ENCODE data around the gene DGCR8.

DGCR8 gene

GRCh38 chr22:20054485-20054884 is 25.6 kb upstream of the DGCR8 start:
- no peak for TF ChIP-seq CSDC2 (CRISPR knock-in tag; IDR thresholded peaks at IDR 0.05)
- TF ChIP-seq PPARA (CRISPR knock-in tag; IDR thresholded peaks at IDR 0.05; ENCODE audit: borderline replicate concordance), result no peak
- no peak for TF ChIP-seq RARB (CRISPR knock-in tag; IDR thresholded peaks at IDR 0.05)
- TF ChIP-seq ARNTL (CRISPR knock-in tag; IDR thresholded peaks at IDR 0.05; ENCODE audit: borderline replicate concordance, low read depth), result no peak
- no peak for TF ChIP-seq ESRRG (CRISPR knock-in tag; IDR thresholded peaks at IDR 0.05)

GRCh38 chr22:20055144-20055543 is 24.9 kb upstream of the DGCR8 start:
- TF ChIP-seq ZC3H10 (CRISPR knock-in tag; IDR thresholded peaks at IDR 0.05) (no peak), TSHZ2 (CRISPR knock-in tag; IDR thresholded peaks at IDR 0.05) (no peak)
- no peak for ATAC-seq

More at GRCh38 chr22:20054485-20054884, 25.6 kb upstream of the DGCR8 start:
- no peak for ATAC-seq

GRCh38 chr22:20055654-20056053 is 24.4 kb upstream of the DGCR8 start:
- TF ChIP-seq ZNF565 (CRISPR knock-in tag; conservative IDR thresholded peaks at IDR 0.05; ENCODE audit: low read depth), result no peak
- no peak for TF ChIP-seq TSHZ2 (CRISPR knock-in tag; IDR thresholded peaks at IDR 0.05)
- TF ChIP-seq SNAI2 (CRISPR knock-in tag; IDR thresholded peaks at IDR 0.05), result no peak
- no peak for TF ChIP-seq POU6F1 (CRISPR knock-in tag; IDR thresholded peaks at IDR 0.05; ENCODE audit: borderline replicate concordance, low read depth)
- TF ChIP-seq ESRRG (CRISPR knock-in tag; IDR thresholded peaks at IDR 0.05), result no peak
- no peak for TF ChIP-seq ARNTL (CRISPR knock-in tag; IDR thresholded peaks at IDR 0.05; ENCODE audit: borderline replicate concordance, low read depth)
- no peak for TF ChIP-seq RARB (CRISPR knock-in tag; IDR thresholded peaks at IDR 0.05)
- TF ChIP-seq CREB5 (CRISPR knock-in tag; IDR thresholded peaks at IDR 0.05; ENCODE audit: low read depth), result no peak
- TF ChIP-seq ZNF70 (CRISPR knock-in tag; IDR thresholded peaks at IDR 0.05), result no peak
- no peak for TF ChIP-seq TOX (CRISPR knock-in tag; IDR thresholded peaks at IDR 0.05; ENCODE audit: borderline replicate concordance)
- no peak for TF ChIP-seq GLIS3 (CRISPR knock-in tag; IDR thresholded peaks at IDR 0.05)
- no peak for TF ChIP-seq CSRNP3 (CRISPR knock-in tag; IDR thresholded peaks at IDR 0.05)
- no peak for TF ChIP-seq ZFP3 (CRISPR knock-in tag; IDR thresholded peaks at IDR 0.05)
- no peak for TF ChIP-seq OSR1 (CRISPR knock-in tag; IDR thresholded peaks at IDR 0.05)
- ATAC-seq, result no peak

GRCh38 chr22:20056161-20056560 is 23.9 kb upstream of the DGCR8 start:
- no peak for ATAC-seq
- no peak for TF ChIP-seq OSR1 (CRISPR knock-in tag; IDR thresholded peaks at IDR 0.05)
- TF ChIP-seq ISL1 (CRISPR knock-in tag; IDR thresholded peaks at IDR 0.05), result no peak
- TF ChIP-seq TOX (CRISPR knock-in tag; IDR thresholded peaks at IDR 0.05; ENCODE audit: borderline replicate concordance), result no peak
- TF ChIP-seq ZFP30 (CRISPR knock-in tag; IDR thresholded peaks at IDR 0.05), result no peak
- no peak for TF ChIP-seq POU6F1 (CRISPR knock-in tag; IDR thresholded peaks at IDR 0.05; ENCODE audit: borderline replicate concordance, low read depth)
- TF ChIP-seq ZNF70 (CRISPR knock-in tag; IDR thresholded peaks at IDR 0.05), result no peak
- no peak for TF ChIP-seq ZFP3 (CRISPR knock-in tag; IDR thresholded peaks at IDR 0.05)
- no peak for TF ChIP-seq CSDC2 (CRISPR knock-in tag; IDR thresholded peaks at IDR 0.05)
- TF ChIP-seq CSRNP3 (CRISPR knock-in tag; IDR thresholded peaks at IDR 0.05), result no peak
- TF ChIP-seq TCF4 (CRISPR knock-in tag; IDR thresholded peaks at IDR 0.05; ENCODE audit: borderline replicate concordance), result no peak
- no peak for TF ChIP-seq ZC3H10 (CRISPR knock-in tag; IDR thresholded peaks at IDR 0.05)
- no peak for TF ChIP-seq BACH2 (CRISPR knock-in tag; IDR thresholded peaks at IDR 0.05; ENCODE audit: borderline replicate concordance)
- no peak for TF ChIP-seq PPARA (CRISPR knock-in tag; IDR thresholded peaks at IDR 0.05; ENCODE audit: borderline replicate concordance)
- TF ChIP-seq ZNF8 (CRISPR knock-in tag; IDR thresholded peaks at IDR 0.05), result no peak
- TF ChIP-seq RARB (CRISPR knock-in tag; IDR thresholded peaks at IDR 0.05), result no peak
- TF ChIP-seq ARNTL (CRISPR knock-in tag; IDR thresholded peaks at IDR 0.05; ENCODE audit: borderline replicate concordance, low read depth), result no peak

All from SK-N-SH treated with all-trans-retinoic acid at 6 μM for 48 hours (cell line).